Skin epidermis (tissue), 12 donors: ENCODE results near the gene NARF.
"Not testable (repeated sequence)": the region's sequence is repeated elsewhere in the genome, so short reads cannot be mapped to it uniquely, and the experiment has no call there.

Experiments used
- H3K27ac ChIP-seq, 21 experiments: fragments of 200-600 bp; sonication (generic) in 11 of 21; one replicate each; pipeline ENCODE4 v1.5.0; 2020; ENCODE audit warnings: mild to moderate bottlenecking in 3 of 21, inconsistent platforms in 2 of 21, moderate library complexity in 2 of 21
- H3K4me3 ChIP-seq, 7 experiments: fragments of 200-600 bp; sonication (generic) in 2 of 7; one replicate each; pipeline ENCODE4 v1.5.0; 2020; ENCODE audit warnings: inconsistent platforms in 2 of 7, mild to moderate bottlenecking in 2 of 7, moderate library complexity in 1 of 7

Gene NARF

GRCh38 chr17:82458179-82458884 is at the start of gene NARF:
Gene NARF (plus strand): TSS chr17:82458741. CDS start chr17:82458804, 63 bp downstream.
- H3K4me3 ChIP-seq = peak within 1 kb of the TSS; percentile 60 to 100 (median 95)
- H3K27ac ChIP-seq = peak within 1 kb of the TSS; percentile 97 to 100 (median 100)

- Histone ChIP-seq H3K27ac (no peak overlapping the region), H3K4me3 (no peak overlapping the region)
Observed at GRCh38 chr17:82408938-82409318, 49.6 kb upstream of the NARF start.

GRCh38 chr17:82410014-82410716 is 48.4 kb upstream of the NARF start:
- no peak overlapping the region for H3K4me3 ChIP-seq
- no peak overlapping the region for H3K27ac ChIP-seq

- no peak overlapping the region for H3K27ac ChIP-seq
- H3K4me3 ChIP-seq = no peak overlapping the region
Observed at GRCh38 chr17:82411396-82412053, 47.0 kb upstream of the NARF start.

- H3K4me3 ChIP-seq, H3K27ac ChIP-seq: not testable (repeated sequence)
Observed at GRCh38 chr17:82412081-82412480, 46.5 kb upstream of the NARF start.

- H3K27ac ChIP-seq = no peak overlapping the region
- no peak overlapping the region for H3K4me3 ChIP-seq
Observed at GRCh38 chr17:82412535-82413520, 45.7 kb upstream of the NARF start.

GRCh38 chr17:82414548-82415281 is 43.8 kb upstream of the NARF start:
- H3K27ac ChIP-seq = no peak overlapping the region
- no peak overlapping the region for H3K4me3 ChIP-seq

- Histone ChIP-seq H3K4me3 (no peak overlapping the region), H3K27ac (no peak overlapping the region)
Observed at GRCh38 chr17:82415336-82415735, 43.2 kb upstream of the NARF start.

GRCh38 chr17:82415786-82416185 is 42.8 kb upstream of the NARF start:
- no peak overlapping the region for H3K27ac ChIP-seq
- H3K4me3 ChIP-seq = no peak overlapping the region

GRCh38 chr17:82416264-82416663 is 42.3 kb upstream of the NARF start:
- H3K4me3 ChIP-seq = no peak overlapping the region

GRCh38 chr17:82416771-82417170 is 41.8 kb upstream of the NARF start:
- no peak overlapping the region for H3K4me3 ChIP-seq
- H3K27ac ChIP-seq = no peak overlapping the region

More at GRCh38 chr17:82416264-82416663, 42.3 kb upstream of the NARF start:
- H3K27ac ChIP-seq = no peak overlapping the region

GRCh38 chr17:82418001-82418986 is 40.2 kb upstream of the NARF start, which contains the start of the genes HEXD and OGFOD3:
Gene HEXD (plus strand): TSS chr17:82418347. CDS start chr17:82419800, 1,453 bp downstream.
Gene OGFOD3 (minus strand): TSS chr17:82418586. CDS start chr17:82418485, 101 bp downstream.
- peak within 1 kb of the TSS; percentile 57 to 76 (median 71) for H3K4me3 ChIP-seq

GRCh38 chr17:82419540-82419939 is 39.0 kb upstream of the NARF start:
- H3K27ac ChIP-seq = peak overlapping the region in 10 of 21 experiments; percentile 5 to 94 (median 58)
- peak overlapping the region in 6 of 7 experiments; percentile 57 to 76 (median 72) for H3K4me3 ChIP-seq

More at GRCh38 chr17:82418001-82418986, 40.2 kb upstream of the NARF start, which contains the start of the genes HEXD and OGFOD3:
- H3K27ac ChIP-seq = peak within 1 kb of the TSS in 20 of 21 experiments; percentile 78 to 95 (median 90)

- Histone ChIP-seq H3K4me3 (peak overlapping the region in 2 of 7 experiments; percentile 3 to 25), H3K27ac (peak overlapping the region in 1 of 21 experiments; percentile 31)
Observed at GRCh38 chr17:82424001-82424862, 34.3 kb upstream of the NARF start.

- no peak overlapping the region for H3K27ac ChIP-seq
- H3K4me3 ChIP-seq = no peak overlapping the region
Observed at GRCh38 chr17:82424863-82425159, 33.7 kb upstream of the NARF start.

- no peak overlapping the region for H3K4me3 ChIP-seq
- no peak overlapping the region for H3K27ac ChIP-seq
Observed at GRCh38 chr17:82428546-82428945, 30.0 kb upstream of the NARF start.
